Measurements from ENCODE around the gene OR10W1. TPM values are rescaled to one million over a fixed set of nuclear protein-coding genes. Genes with fewer than 3 reads are reported as not detected.

OR10W1 gene
- total and polyA plus RNA-seq, 10 of the 15 experiments (the other 5 are each of a cell fraction or from before 2014, with no cell fraction given), result not detected

- Histone ChIP-seq H3K27me3 (replicated peaks in 1 of 2; ENCODE audit: control insufficient read depth in 2 of 2, insufficient read depth in 2 of 2, low read length in 1 of 2) (no peaks in the 10 kb centered on the region), H3K4me1 (ENCODE audit: control insufficient read depth, insufficient read depth, low read length) (no peaks in the 10 kb centered on the region), H3K79me2 (ENCODE audit: control insufficient read depth, insufficient read depth, low read length) (no peaks in the 10 kb centered on the region), H3K9ac (ENCODE audit: control insufficient read depth, insufficient read depth, low read length) (no peak overlapping the region), H3K4me3 (no peak overlapping the region), H3K4me2 (ENCODE audit: control insufficient read depth, insufficient read depth) (no peak overlapping the region), H3K9me3 (replicated peaks; ENCODE audit: control insufficient read depth, insufficient read depth, low read length) (no peaks in the 10 kb centered on the region), H3K27ac (ENCODE audit: control insufficient read depth, insufficient read depth) (no peak overlapping the region), H3K36me3 (ENCODE audit: control insufficient read depth in 2 of 2, insufficient read depth in 2 of 2, low read length in 1 of 2) (no peaks in the 10 kb centered on the region), H2AFZ (ENCODE audit: control insufficient read depth, low read depth, low read length) (no peak overlapping the region), H4K20me1 (ENCODE audit: control insufficient read depth, insufficient read depth) (no peaks in the 10 kb centered on the region)
- intact Hi-C loops (cut with micrococcal nuclease; ENCODE audit: unreplicated experiment) (no loop called here), in situ Hi-C loops (cut with MboI) (no loop called here)
- ATAC-seq (no peak), DNase-seq (ENCODE audit: low read depth, low spot score) (no peak), FAIRE-seq (no peak)
- SMC1A ChIA-PET (ENCODE audit: uncharacterized antibody, unreplicated experiment), result no interaction called here
- BruUV-seq (replicated peaks), result no TSS peak
- POLR2A ChIA-PET, result no interaction called here
- RAD21 ChIA-PET (ENCODE audit: unreplicated experiment), result no interaction called here
- CTCF ChIA-PET, result no interaction called here
- no peak for TF ChIP-seq USF1 (IDR thresholded peaks at IDR 0.05; ENCODE audit: borderline replicate concordance, extremely low read length, insufficient read depth, low read depth, low read length)
- 29% methylated on average over 7 of the region's 7 CpGs for WGBS (ENCODE audit: insufficient coverage, insufficient replicate concordance, low lambda C conversion rate, missing lambda C conversion rate)
Observed at GRCh38 chr11:58222721-58223120, 45.3 kb downstream of the OR10W1 start.

Other genes starting within 250 kb of the OR10W1 start
Only the 7 nearest of the 12 such genes appear.
- not detected in 2 replicates for gene OR9I1, start 142.7 kb downstream of the OR10W1 start, total RNA-seq (2014; rRNA removed)
- not detected in 2 replicates for gene OR9I1, start 142.7 kb downstream of the OR10W1 start, total RNA-seq (2014; rRNA removed; fragmentation: Illumina TruSeq; extraction: Trizol)
- gene OR9I1, start 142.7 kb downstream of the OR10W1 start, total RNA-seq (2021), result not detected in 2 replicates
- gene OR9I1, start 142.7 kb downstream of the OR10W1 start, polyA plus RNA-seq (2011; rRNA removed), result not detected in 2 replicates
- not detected in 2 replicates for gene OR9I1, start 142.7 kb downstream of the OR10W1 start, polyA plus RNA-seq (2014; fragmentation: Illumina TruSeq; extraction: Trizol)
- not detected for gene OR9I1, start 142.7 kb downstream of the OR10W1 start, polyA plus RNA-seq (2014; fragmentation: Nextera tagmentation; extraction: Ambion mirVana)
- not detected in 2 replicates for gene OR9I1, start 142.7 kb downstream of the OR10W1 start, polyA plus RNA-seq (2014; rRNA removed)
- gene OR9I1, start 142.7 kb downstream of the OR10W1 start, polyA plus RNA-seq (2016; fragmentation: Nextera tagmentation; extraction: Ambion mirVana), result not detected
- not detected in 2 replicates for gene OR9Q2, start 79.2 kb downstream of the OR10W1 start, total RNA-seq (2014; rRNA removed)
- gene OR9Q2, start 79.2 kb downstream of the OR10W1 start, total RNA-seq (2014; rRNA removed; fragmentation: Illumina TruSeq; extraction: Trizol), result not detected in 2 replicates
- gene OR9Q2, start 79.2 kb downstream of the OR10W1 start, total RNA-seq (2021), result not detected in 2 replicates
- gene OR9Q2, start 79.2 kb downstream of the OR10W1 start, polyA plus RNA-seq (2011; rRNA removed), result 0.05 TPM in 1 of 2 replicates, not detected in the other
- gene OR9Q2, start 79.2 kb downstream of the OR10W1 start, polyA plus RNA-seq (2014; fragmentation: Illumina TruSeq; extraction: Trizol), result not detected in 2 replicates
- gene OR9Q2, start 79.2 kb downstream of the OR10W1 start, polyA plus RNA-seq (2014; fragmentation: Nextera tagmentation; extraction: Ambion mirVana), result not detected
- gene OR9Q2, start 79.2 kb downstream of the OR10W1 start, polyA plus RNA-seq (2014; rRNA removed), result not detected in 2 replicates
- gene OR9Q2, start 79.2 kb downstream of the OR10W1 start, polyA plus RNA-seq (2016; fragmentation: Nextera tagmentation; extraction: Ambion mirVana), result not detected
- not detected in 2 replicates for gene OR1S2, start 64.1 kb downstream of the OR10W1 start, total RNA-seq (2014; rRNA removed)
- gene OR1S2, start 64.1 kb downstream of the OR10W1 start, total RNA-seq (2014; rRNA removed; fragmentation: Illumina TruSeq; extraction: Trizol), result not detected in 2 replicates
- not detected in 2 replicates for gene OR1S2, start 64.1 kb downstream of the OR10W1 start, total RNA-seq (2021)
- gene OR1S2, start 64.1 kb downstream of the OR10W1 start, polyA plus RNA-seq (2011; rRNA removed), result not detected in 2 replicates
- gene OR1S2, start 64.1 kb downstream of the OR10W1 start, polyA plus RNA-seq (2014; fragmentation: Illumina TruSeq; extraction: Trizol), result not detected in 2 replicates
- gene OR1S2, start 64.1 kb downstream of the OR10W1 start, polyA plus RNA-seq (2014; fragmentation: Nextera tagmentation; extraction: Ambion mirVana), result not detected
- not detected in 2 replicates for gene OR1S2, start 64.1 kb downstream of the OR10W1 start, polyA plus RNA-seq (2014; rRNA removed)
- not detected for gene OR1S2, start 64.1 kb downstream of the OR10W1 start, polyA plus RNA-seq (2016; fragmentation: Nextera tagmentation; extraction: Ambion mirVana)
- not detected in 2 replicates for gene OR1S1, start 55.5 kb downstream of the OR10W1 start, total RNA-seq (2014; rRNA removed)
- gene OR1S1, start 55.5 kb downstream of the OR10W1 start, total RNA-seq (2014; rRNA removed; fragmentation: Illumina TruSeq; extraction: Trizol), result not detected in 2 replicates
- not detected in 2 replicates for gene OR1S1, start 55.5 kb downstream of the OR10W1 start, total RNA-seq (2021)
- gene OR1S1, start 55.5 kb downstream of the OR10W1 start, polyA plus RNA-seq (2011; rRNA removed), result not detected in 2 replicates
- not detected in 2 replicates for gene OR1S1, start 55.5 kb downstream of the OR10W1 start, polyA plus RNA-seq (2014; fragmentation: Illumina TruSeq; extraction: Trizol)
- gene OR1S1, start 55.5 kb downstream of the OR10W1 start, polyA plus RNA-seq (2014; fragmentation: Nextera tagmentation; extraction: Ambion mirVana), result not detected
- not detected in 2 replicates for gene OR1S1, start 55.5 kb downstream of the OR10W1 start, polyA plus RNA-seq (2014; rRNA removed)
- not detected for gene OR1S1, start 55.5 kb downstream of the OR10W1 start, polyA plus RNA-seq (2016; fragmentation: Nextera tagmentation; extraction: Ambion mirVana)
- gene OR10Q1, start 39.3 kb downstream of the OR10W1 start, total RNA-seq (2014; rRNA removed), result not detected in 2 replicates
- not detected in 2 replicates for gene OR10Q1, start 39.3 kb downstream of the OR10W1 start, total RNA-seq (2014; rRNA removed; fragmentation: Illumina TruSeq; extraction: Trizol)
- not detected in 2 replicates for gene OR10Q1, start 39.3 kb downstream of the OR10W1 start, total RNA-seq (2021)
- gene OR10Q1, start 39.3 kb downstream of the OR10W1 start, polyA plus RNA-seq (2011; rRNA removed), result not detected in 2 replicates
- gene OR10Q1, start 39.3 kb downstream of the OR10W1 start, polyA plus RNA-seq (2014; fragmentation: Illumina TruSeq; extraction: Trizol), result not detected in 2 replicates
- gene OR10Q1, start 39.3 kb downstream of the OR10W1 start, polyA plus RNA-seq (2014; fragmentation: Nextera tagmentation; extraction: Ambion mirVana), result not detected
- not detected in 2 replicates for gene OR10Q1, start 39.3 kb downstream of the OR10W1 start, polyA plus RNA-seq (2014; rRNA removed)
- gene OR10Q1, start 39.3 kb downstream of the OR10W1 start, polyA plus RNA-seq (2016; fragmentation: Nextera tagmentation; extraction: Ambion mirVana), result not detected
- gene OR5B17, start 90.8 kb upstream of the OR10W1 start, total RNA-seq (2014; rRNA removed), result not detected in 2 replicates
- not detected in 2 replicates for gene OR5B17, start 90.8 kb upstream of the OR10W1 start, total RNA-seq (2014; rRNA removed; fragmentation: Illumina TruSeq; extraction: Trizol)
- gene OR5B17, start 90.8 kb upstream of the OR10W1 start, total RNA-seq (2021), result not detected in 2 replicates
- not detected in 2 replicates for gene OR5B17, start 90.8 kb upstream of the OR10W1 start, polyA plus RNA-seq (2011; rRNA removed)
- gene OR5B17, start 90.8 kb upstream of the OR10W1 start, polyA plus RNA-seq (2014; fragmentation: Illumina TruSeq; extraction: Trizol), result not detected in 2 replicates
- not detected for gene OR5B17, start 90.8 kb upstream of the OR10W1 start, polyA plus RNA-seq (2014; fragmentation: Nextera tagmentation; extraction: Ambion mirVana)
- gene OR5B17, start 90.8 kb upstream of the OR10W1 start, polyA plus RNA-seq (2014; rRNA removed), result not detected in 2 replicates
- gene OR5B17, start 90.8 kb upstream of the OR10W1 start, polyA plus RNA-seq (2016; fragmentation: Nextera tagmentation; extraction: Ambion mirVana), result not detected
- not detected in 2 replicates for gene OR5B3, start 138.6 kb upstream of the OR10W1 start, total RNA-seq (2014; rRNA removed)
- gene OR5B3, start 138.6 kb upstream of the OR10W1 start, total RNA-seq (2014; rRNA removed; fragmentation: Illumina TruSeq; extraction: Trizol), result not detected in 2 replicates
- gene OR5B3, start 138.6 kb upstream of the OR10W1 start, total RNA-seq (2021), result not detected in 2 replicates
- not detected in 2 replicates for gene OR5B3, start 138.6 kb upstream of the OR10W1 start, polyA plus RNA-seq (2011; rRNA removed)
- gene OR5B3, start 138.6 kb upstream of the OR10W1 start, polyA plus RNA-seq (2014; fragmentation: Illumina TruSeq; extraction: Trizol), result not detected in 2 replicates
- not detected for gene OR5B3, start 138.6 kb upstream of the OR10W1 start, polyA plus RNA-seq (2014; fragmentation: Nextera tagmentation; extraction: Ambion mirVana)
- not detected in 2 replicates for gene OR5B3, start 138.6 kb upstream of the OR10W1 start, polyA plus RNA-seq (2014; rRNA removed)
- gene OR5B3, start 138.6 kb upstream of the OR10W1 start, polyA plus RNA-seq (2016; fragmentation: Nextera tagmentation; extraction: Ambion mirVana), result not detected

All from GM12878 (cell line).